ENCODE data around the gene ARHGAP26. TPM values are rescaled to one million over a fixed set of nuclear protein-coding genes. Genes with fewer than 3 reads are reported as not detected.
A peak's percentile ranks its signal among the peaks of the same experiment; 100 is the strongest.

Gene ARHGAP26
- total RNA-seq, 1 donor from 2014 or later: 12.7 TPM

- Mint-ChIP-seq H3K4me1 (peaks cover 8% of the 10 kb centered on the region), H3K9me3 (peaks cover under 1% of the 10 kb centered on the region), H3K27ac (no peak overlapping the region), H3K27me3 (no peaks in the 10 kb centered on the region), H3K4me3 (no peak overlapping the region), H3K36me3 (ENCODE audit: low read depth) (peaks cover 4% of the 10 kb centered on the region)
- DNase-seq: no peak
- intact Hi-C loops (cut with micrococcal nuclease): no loop called here
Observed at GRCh38 chr5:143208365-143208641, 438.1 kb downstream of the ARHGAP26 start.

GRCh38 chr5:143208781-143209510 lies 438.8 kb downstream of the ARHGAP26 start:
- Mint-ChIP-seq H3K4me1 (peaks cover 13% of the 10 kb centered on the region), H3K27ac (no peak overlapping the region), H3K36me3 (ENCODE audit: low read depth) (peaks cover 4% of the 10 kb centered on the region), H3K4me3 (no peak overlapping the region), H3K9me3 (no peaks in the 10 kb centered on the region), H3K27me3 (no peaks in the 10 kb centered on the region)
- DNase-seq: no peak
- intact Hi-C loops (cut with micrococcal nuclease): no loop called here

GRCh38 chr5:143209881-143210395 lies 439.8 kb downstream of the ARHGAP26 start:
- no peak for DNase-seq
- Mint-ChIP-seq H3K36me3 (ENCODE audit: low read depth) (peaks cover 6% of the 10 kb centered on the region), H3K27ac (no peak overlapping the region), H3K4me1 (peaks cover 15% of the 10 kb centered on the region), H3K4me3 (no peak overlapping the region), H3K27me3 (no peaks in the 10 kb centered on the region), H3K9me3 (no peaks in the 10 kb centered on the region)
- intact Hi-C loops (cut with micrococcal nuclease): loop anchor here (10.0 kb wide), 1 partner anchor 615 kb away; no protein-coding TSS in a partner anchor

- intact Hi-C loops (cut with micrococcal nuclease): loop anchor here (10.0 kb wide), 1 partner anchor 614 kb away; no protein-coding TSS in a partner anchor
- no peak for DNase-seq
- no peaks in the 10 kb centered on the region for H3K9me3 Mint-ChIP-seq
Observed at GRCh38 chr5:143210576-143210975, 440.4 kb downstream of the ARHGAP26 start.

GRCh38 chr5:143212261-143212660 lies 442.1 kb downstream of the ARHGAP26 start:
- Mint-ChIP-seq H3K27me3 (no peaks in the 10 kb centered on the region), H3K9me3 (no peaks in the 10 kb centered on the region), H3K4me1 (peaks cover 18% of the 10 kb centered on the region), H3K36me3 (ENCODE audit: low read depth) (peaks cover 6% of the 10 kb centered on the region), H3K4me3 (no peak overlapping the region), H3K27ac (no peak overlapping the region)
- no peak for DNase-seq
- intact Hi-C loops (cut with micrococcal nuclease): loop anchor here (10.0 kb wide), 1 partner anchor 613 kb away; no protein-coding TSS in a partner anchor

More at GRCh38 chr5:143210576-143210975, 440.4 kb downstream of the ARHGAP26 start:
- H3K27ac Mint-ChIP-seq: no peak overlapping the region
- H3K36me3 Mint-ChIP-seq (ENCODE audit: low read depth): peaks cover 6% of the 10 kb centered on the region
- H3K4me1 Mint-ChIP-seq: peaks cover 15% of the 10 kb centered on the region
- H3K4me3 Mint-ChIP-seq: no peak overlapping the region
- no peaks in the 10 kb centered on the region for H3K27me3 Mint-ChIP-seq

GRCh38 chr5:143213231-143213850 lies 443.2 kb downstream of the ARHGAP26 start:
- H3K36me3 Mint-ChIP-seq (ENCODE audit: low read depth): peaks cover 9% of the 10 kb centered on the region
- peaks cover 28% of the 10 kb centered on the region for H3K4me1 Mint-ChIP-seq
- intact Hi-C loops (cut with micrococcal nuclease): loop anchor here (10.0 kb wide), 1 partner anchor 611 kb away; no protein-coding TSS in a partner anchor
- peak overlapping the region; percentile 24 for H3K4me3 Mint-ChIP-seq
- H3K9me3 Mint-ChIP-seq: no peaks in the 10 kb centered on the region
- H3K27ac Mint-ChIP-seq: peak overlapping the region; percentile 76
- DNase-seq: no peak
- no peaks in the 10 kb centered on the region for H3K27me3 Mint-ChIP-seq

GRCh38 chr5:143213851-143214363 lies 443.7 kb downstream of the ARHGAP26 start:
- H3K4me1 Mint-ChIP-seq: peaks cover 28% of the 10 kb centered on the region
- DNase-seq: no peak
- H3K4me3 Mint-ChIP-seq: peak overlapping the region; percentile 24
- intact Hi-C loops (cut with micrococcal nuclease): loop anchor here (10.0 kb wide), 1 partner anchor 611 kb away; no protein-coding TSS in a partner anchor
- peak overlapping the region; percentile 76 for H3K27ac Mint-ChIP-seq
- H3K27me3 Mint-ChIP-seq: no peaks in the 10 kb centered on the region
- H3K9me3 Mint-ChIP-seq: no peaks in the 10 kb centered on the region
- peaks cover 9% of the 10 kb centered on the region for H3K36me3 Mint-ChIP-seq (ENCODE audit: low read depth)

GRCh38 chr5:143214458-143214857 lies 444.3 kb downstream of the ARHGAP26 start:
- Mint-ChIP-seq H3K27ac (no peak overlapping the region), H3K4me3 (no peak overlapping the region), H3K27me3 (no peaks in the 10 kb centered on the region), H3K36me3 (ENCODE audit: low read depth) (peaks cover 6% of the 10 kb centered on the region), H3K4me1 (peaks cover 31% of the 10 kb centered on the region), H3K9me3 (no peaks in the 10 kb centered on the region)
- intact Hi-C loops (cut with micrococcal nuclease): loop anchor here (10.0 kb wide), 1 partner anchor 610 kb away; no protein-coding TSS in a partner anchor
- no peak for DNase-seq

GRCh38 chr5:143214890-143215289 lies 444.7 kb downstream of the ARHGAP26 start:
- Mint-ChIP-seq H3K4me3 (no peak overlapping the region), H3K9me3 (no peaks in the 10 kb centered on the region), H3K27ac (no peak overlapping the region), H3K4me1 (peaks cover 31% of the 10 kb centered on the region), H3K36me3 (ENCODE audit: low read depth) (peaks cover 6% of the 10 kb centered on the region), H3K27me3 (no peaks in the 10 kb centered on the region)
- intact Hi-C loops (cut with micrococcal nuclease): loop anchor here (5.0 to 10.0 kb wide), 2 partner anchors 47 to 610 kb away; no protein-coding TSS in a partner anchor
- DNase-seq: no peak

GRCh38 chr5:143215690-143216089 lies 445.5 kb downstream of the ARHGAP26 start:
- Mint-ChIP-seq H3K9me3 (peaks cover 2% of the 10 kb centered on the region), H3K36me3 (ENCODE audit: low read depth) (peaks cover 6% of the 10 kb centered on the region), H3K4me1 (peaks cover 38% of the 10 kb centered on the region), H3K27ac (no peak overlapping the region), H3K4me3 (no peak overlapping the region), H3K27me3 (no peaks in the 10 kb centered on the region)
- intact Hi-C loops (cut with micrococcal nuclease): loop anchor here (2.0 to 10.0 kb wide), 3 partner anchors 47 to 609 kb away; no protein-coding TSS in a partner anchor
- no peak for DNase-seq

- Mint-ChIP-seq H3K27ac (no peak overlapping the region), H3K27me3 (no peaks in the 10 kb centered on the region), H3K36me3 (ENCODE audit: low read depth) (peaks cover 6% of the 10 kb centered on the region), H3K4me3 (no peak overlapping the region), H3K4me1 (peaks cover 43% of the 10 kb centered on the region), H3K9me3 (peaks cover 7% of the 10 kb centered on the region)
- DNase-seq: no peak
- intact Hi-C loops (cut with micrococcal nuclease): loop anchor here (2.0 to 10.0 kb wide), 3 partner anchors 46 to 609 kb away; no protein-coding TSS in a partner anchor
Observed at GRCh38 chr5:143216211-143216610, 446.0 kb downstream of the ARHGAP26 start.

GRCh38 chr5:143217065-143217803 lies 447.1 kb downstream of the ARHGAP26 start:
- peak overlapping the region; percentile 81 for H3K27ac Mint-ChIP-seq
- peaks cover 7% of the 10 kb centered on the region for H3K9me3 Mint-ChIP-seq
- intact Hi-C loops (cut with micrococcal nuclease): loop anchor here (2.0 to 10.0 kb wide), 3 partner anchors 45 to 608 kb away; no protein-coding TSS in a partner anchor
- H3K27me3 Mint-ChIP-seq: no peaks in the 10 kb centered on the region
- H3K36me3 Mint-ChIP-seq (ENCODE audit: low read depth): peaks cover 6% of the 10 kb centered on the region
- peak overlapping the region; percentile 28 for H3K4me3 Mint-ChIP-seq
- no peak for DNase-seq
- peaks cover 53% of the 10 kb centered on the region for H3K4me1 Mint-ChIP-seq

GRCh38 chr5:143217804-143218160 lies 447.6 kb downstream of the ARHGAP26 start:
- Mint-ChIP-seq H3K4me3 (peak overlapping the region; percentile 28), H3K4me1 (peaks cover 59% of the 10 kb centered on the region), H3K27me3 (no peaks in the 10 kb centered on the region), H3K9me3 (peaks cover 7% of the 10 kb centered on the region), H3K36me3 (ENCODE audit: low read depth) (peaks cover 6% of the 10 kb centered on the region), H3K27ac (peak overlapping the region; percentile 81)
- no peak for DNase-seq
- intact Hi-C loops (cut with micrococcal nuclease): loop anchor here (2.0 to 10.0 kb wide), 3 partner anchors 45 to 607 kb away; no protein-coding TSS in a partner anchor

Data from activated CD4-positive, alpha-beta T cell treated with anti-CD3 and anti-CD28 coated beads, Interleukin-2, amount 10 ng/mL, durations not matched to agents 24 days and 14 days (primary cell).